Measurements from ENCODE around the gene MARF1.
"Not testable (repeated sequence)": the region's sequence is repeated elsewhere in the genome, so short reads cannot be mapped to it uniquely, and the experiment has no call there.

The MARF1 gene

DNA sequence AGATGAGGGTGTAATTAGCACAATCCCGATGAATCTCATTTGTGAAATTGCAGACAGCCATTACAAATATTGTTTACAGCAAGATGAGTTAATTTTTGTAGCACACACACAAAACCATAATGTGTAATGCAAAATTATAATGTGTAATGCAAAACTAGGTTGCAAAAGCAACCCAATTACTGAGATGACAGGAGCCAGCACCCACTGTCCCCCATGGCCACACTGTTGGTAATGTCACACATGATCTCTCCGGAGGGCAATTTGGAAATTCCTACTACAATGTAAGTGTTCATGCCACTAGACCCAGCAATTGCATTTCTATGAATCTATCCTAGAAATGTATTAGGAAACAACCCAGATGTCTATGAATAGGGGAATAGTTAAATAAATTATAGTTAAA is 76.9 kb downstream of the MARF1 start:
- DNase-seq, result no peak

- no peak for DNase-seq
Observed at GRCh38 chr16:15564604-15565339, 78.2 kb downstream of the MARF1 start.

GRCh38 chr16:15559176-15559575 is 83.8 kb downstream of the MARF1 start:
- no peak for DNase-seq

GRCh38 chr16:15557258-15557657 is 85.7 kb downstream of the MARF1 start:
- DNase-seq, result no peak

DNA sequence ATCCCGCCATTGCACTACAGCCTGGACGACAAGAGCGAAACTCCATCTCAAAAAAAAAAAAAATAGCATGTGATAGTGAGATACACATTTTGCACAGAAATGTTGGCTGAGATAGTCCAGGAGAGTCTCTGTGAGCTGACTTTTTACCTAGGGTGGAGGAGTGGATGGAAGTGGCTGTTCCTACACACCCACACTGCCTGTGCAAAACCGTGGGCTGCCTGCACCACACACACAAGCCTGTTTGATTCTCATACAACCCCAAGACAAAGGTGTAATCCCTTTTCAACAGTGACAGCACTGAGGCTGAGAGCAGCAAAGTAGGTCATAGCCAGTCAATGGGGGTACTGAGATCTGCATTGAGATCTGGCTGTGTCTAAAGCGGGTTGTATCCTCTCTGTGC is 86.8 kb downstream of the MARF1 start:
- DNase-seq, result no peak

GRCh38 chr16:15553313-15554088 is 89.5 kb downstream of the MARF1 start:
- DNase-seq, result no peak

- no peak for DNase-seq
Observed at GRCh38 chr16:15552507-15552906, 90.4 kb downstream of the MARF1 start.

DNA sequence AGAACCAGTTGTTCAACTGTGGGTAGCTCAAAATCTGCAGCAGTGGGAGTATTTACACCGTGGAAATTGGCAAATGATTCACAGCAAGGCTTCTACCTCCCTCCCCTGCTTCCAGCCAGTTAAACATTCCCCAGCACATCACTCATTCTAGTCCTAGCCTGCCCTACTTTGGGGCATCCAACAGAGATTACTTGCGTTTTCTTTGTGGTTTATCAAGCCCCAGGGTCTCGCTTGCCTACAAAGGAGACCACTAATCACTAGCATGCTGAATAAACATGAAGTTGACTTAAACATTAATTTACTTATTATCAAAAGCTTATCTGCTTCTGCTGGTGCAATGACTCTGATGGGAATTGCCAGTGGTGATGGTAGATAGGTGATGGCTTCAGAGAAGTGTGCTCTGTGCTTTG is 94.5 kb downstream of the MARF1 start:
- no peak for DNase-seq

- DNase-seq, result no peak
Observed at GRCh38 chr16:15547768-15548096, 95.2 kb downstream of the MARF1 start.

- DNase-seq, result not testable (repeated sequence)
Observed at GRCh38 chr16:15547072-15547767, 95.7 kb downstream of the MARF1 start.

DNA sequence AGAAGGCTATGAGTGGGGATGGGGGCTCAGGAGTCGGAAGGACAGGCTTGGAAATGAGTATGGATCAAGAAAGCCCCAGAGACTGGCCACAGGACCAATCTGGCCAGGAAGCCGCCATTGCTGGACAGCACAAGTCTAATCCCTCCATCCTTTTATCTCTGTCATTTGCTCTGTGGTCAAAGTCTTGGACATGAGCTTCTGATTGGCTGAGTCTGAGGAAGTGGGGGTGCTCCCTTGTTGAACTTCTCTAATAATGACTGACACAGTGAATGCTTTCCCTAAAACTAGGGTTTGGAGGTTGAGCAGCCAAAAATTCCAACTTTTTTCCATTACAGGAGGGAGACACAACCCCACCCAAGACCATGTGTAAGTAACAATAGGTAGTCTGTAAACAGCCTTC is 97.4 kb downstream of the MARF1 start:
- DNase-seq, result no peak

DNA sequence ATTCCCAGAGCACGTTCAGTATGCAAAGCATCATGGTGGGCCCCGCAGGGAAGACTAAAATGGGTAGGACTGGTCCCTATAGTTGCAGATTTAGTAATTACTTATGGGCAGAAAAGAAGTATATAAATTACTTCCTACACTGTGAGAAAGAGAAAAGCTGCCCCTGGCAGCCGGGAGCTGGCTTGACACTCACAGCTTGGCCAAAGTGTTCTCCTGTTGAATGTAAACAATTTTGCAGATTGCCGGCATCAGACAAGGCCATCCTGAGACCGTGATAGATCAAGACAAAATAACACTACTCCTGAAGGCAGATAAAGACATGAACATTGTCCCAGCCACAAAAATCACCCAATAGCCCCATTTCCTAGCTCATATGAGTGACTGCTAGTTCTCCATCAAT is 98.5 kb downstream of the MARF1 start:
- no peak for DNase-seq
